Activated T-helper 9 cell treated with anti-CD3 and anti-CD28 coated beads, Interleukin-2, amount 50 U/mL, for 16 hours (primary cell): ENCODE data around the gene LY6G6C.
A peak's percentile ranks its signal among the peaks of the same experiment; 100 is the strongest.

ENCODE experiments used
- DNase-seq: peaks from one replicate; pipeline ENCODE4 v3.0.0-alpha.2; 2020; ENCODE audit warnings: low read depth

LY6G6C gene

DNA sequence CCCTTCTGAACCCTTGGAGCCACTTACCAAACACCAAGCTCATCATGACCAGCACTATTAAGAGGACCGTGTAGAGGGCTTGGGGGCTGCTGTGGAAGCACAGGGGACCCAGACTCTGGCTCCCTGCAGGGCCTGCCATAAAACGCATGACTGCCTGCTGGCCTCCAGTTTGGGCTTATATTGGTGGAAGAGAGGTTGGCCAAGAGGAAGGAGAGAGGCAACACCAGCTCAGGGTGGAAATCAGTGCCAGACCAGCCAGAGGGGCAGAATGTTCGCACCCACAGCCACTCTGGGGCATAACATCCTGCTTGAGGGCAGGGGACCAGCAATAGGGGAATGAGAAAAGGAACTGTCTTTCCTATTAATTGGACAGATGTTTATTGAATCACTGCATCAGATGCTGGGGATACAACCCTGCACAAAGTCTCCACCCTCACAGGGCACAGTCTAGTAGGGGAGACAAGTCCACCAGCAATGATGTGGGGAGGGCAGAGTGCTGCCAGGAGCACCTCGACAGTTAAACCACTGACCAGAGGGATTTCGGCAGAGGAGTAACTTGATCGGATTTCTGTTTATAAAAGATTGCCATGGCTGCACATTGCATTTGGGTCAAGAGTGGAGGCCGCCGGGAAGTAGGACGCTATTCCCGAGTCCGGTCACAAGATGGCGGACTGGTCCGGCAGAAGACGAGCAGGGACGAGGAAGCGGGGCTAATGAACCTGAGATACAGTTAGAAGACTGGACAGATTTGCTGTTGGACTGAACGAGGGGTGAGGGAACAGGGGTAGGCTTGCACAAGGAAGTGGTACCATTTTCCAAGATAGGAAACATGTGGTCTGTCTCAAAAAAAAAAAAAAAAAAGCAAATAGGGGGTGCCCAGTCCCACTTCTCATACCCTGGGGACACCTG, 41.1 kb downstream of the LY6G6C start, which contains the start of gene LY6G5C:
TSS of gene LY6G5C (minus strand) at position 842 of the 909 bp plus-strand sequence. CDS start at position 148, 694 bp downstream.
- peak; percentile 50 for DNase-seq

DNA sequence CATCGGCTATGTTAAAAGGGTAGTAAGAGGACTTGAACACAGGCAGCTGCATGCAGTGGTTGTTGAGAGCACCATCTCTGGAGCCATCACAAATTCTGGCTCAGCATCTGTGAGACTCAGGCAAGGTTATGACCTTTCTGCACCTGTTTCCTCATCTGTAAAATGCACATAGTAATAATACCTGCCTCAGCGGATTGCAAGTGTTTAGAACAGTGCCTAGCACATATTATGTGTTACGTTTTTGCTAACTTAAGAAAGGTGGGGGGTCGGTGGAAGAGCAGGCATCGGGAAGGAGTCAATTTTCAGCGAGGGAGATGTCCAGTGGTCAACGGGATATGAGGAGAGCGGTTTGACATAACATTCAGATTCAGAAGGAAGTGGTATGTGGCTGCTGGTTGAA, 43.6 kb downstream of the LY6G6C start:
- DNase-seq: no peak

DNA sequence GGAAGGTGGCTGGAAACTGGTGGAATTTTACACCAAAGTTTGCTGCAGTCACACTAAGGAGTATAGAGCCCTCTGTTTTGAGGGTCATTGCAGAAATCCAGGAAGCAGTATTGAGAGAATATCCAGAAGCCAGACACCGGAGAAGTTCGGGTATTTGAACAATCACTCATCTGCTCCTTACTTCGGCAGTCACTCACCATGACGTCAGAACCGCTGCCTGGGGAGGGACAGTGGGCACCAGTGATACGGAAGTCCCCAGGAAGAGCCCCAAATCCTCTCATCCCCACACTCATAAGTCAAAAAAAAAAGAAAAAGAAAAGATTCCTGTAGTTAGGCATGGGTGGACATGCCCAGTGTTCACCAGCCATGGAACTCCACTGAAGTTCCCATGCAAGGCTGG, 44.6 kb downstream of the LY6G6C start:
- no peak for DNase-seq

DNA sequence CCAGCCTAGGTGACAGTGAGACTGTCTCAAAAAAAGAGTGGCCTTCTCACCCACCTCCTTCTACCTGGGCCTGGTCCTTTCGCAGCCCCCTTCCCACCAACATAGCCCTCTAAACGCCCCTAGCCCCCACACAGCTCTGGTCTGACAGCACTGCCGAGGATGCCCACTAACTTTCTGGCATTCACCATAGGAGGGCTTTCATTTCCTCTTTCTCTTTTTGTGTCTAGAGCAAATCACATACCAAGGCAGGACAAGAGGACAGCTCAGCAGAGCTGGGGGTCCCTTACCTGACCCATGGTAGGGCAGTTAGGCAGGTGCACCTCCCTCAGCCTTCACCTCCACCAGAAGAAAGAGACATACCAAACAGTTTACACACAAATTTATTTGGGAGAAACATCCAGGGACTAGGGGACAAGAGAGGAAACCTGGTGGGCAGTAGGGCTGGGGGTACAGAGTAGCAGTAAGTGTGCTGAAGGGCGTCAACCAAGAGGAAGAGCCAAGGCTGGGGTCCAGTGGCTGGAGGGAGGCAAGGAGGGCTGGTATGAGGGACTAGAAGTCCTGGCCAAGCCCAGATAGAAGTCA, 45.1 kb downstream of the LY6G6C start:
- DNase-seq: no peak

DNA sequence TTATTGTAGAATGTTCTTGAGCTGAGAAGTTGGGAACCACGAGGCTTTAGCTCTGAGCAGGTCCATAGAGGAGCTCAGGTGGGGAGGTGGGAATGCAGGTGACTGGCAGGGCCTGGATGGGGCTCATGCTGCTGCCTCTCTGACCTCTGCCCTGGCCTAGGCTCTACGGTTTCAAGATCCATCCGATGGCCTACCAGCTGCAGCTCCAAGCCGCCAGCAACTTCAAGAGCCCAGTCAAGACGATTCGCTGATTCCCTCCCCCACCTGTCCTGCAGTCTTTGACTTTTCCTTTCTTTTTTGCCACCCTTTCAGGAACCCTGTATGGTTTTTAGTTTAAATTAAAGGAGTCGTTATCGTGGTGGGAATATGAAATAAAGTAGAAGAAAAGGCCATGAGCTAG, 51.9 kb downstream of the LY6G6C start, which contains the start of gene LY6G5B:
TSS of gene LY6G5B (plus strand) at position 301 of the 400 bp plus-strand sequence. CDS start 975 bp downstream, outside the sequence.
- no peak for DNase-seq
